HG02852 (cell line): ENCODE measurements around the gene FBXW2.

Source experiments
- ATAC-seq: cut with Tn5 transposase; IDR thresholded peaks from one replicate; pipeline ENCODE4 v1.9.1; 2021; ENCODE audit warnings: mild to moderate bottlenecking, moderate library complexity; ENCODE audit not compliant: unreplicated experiment

Gene FBXW2

DNA sequence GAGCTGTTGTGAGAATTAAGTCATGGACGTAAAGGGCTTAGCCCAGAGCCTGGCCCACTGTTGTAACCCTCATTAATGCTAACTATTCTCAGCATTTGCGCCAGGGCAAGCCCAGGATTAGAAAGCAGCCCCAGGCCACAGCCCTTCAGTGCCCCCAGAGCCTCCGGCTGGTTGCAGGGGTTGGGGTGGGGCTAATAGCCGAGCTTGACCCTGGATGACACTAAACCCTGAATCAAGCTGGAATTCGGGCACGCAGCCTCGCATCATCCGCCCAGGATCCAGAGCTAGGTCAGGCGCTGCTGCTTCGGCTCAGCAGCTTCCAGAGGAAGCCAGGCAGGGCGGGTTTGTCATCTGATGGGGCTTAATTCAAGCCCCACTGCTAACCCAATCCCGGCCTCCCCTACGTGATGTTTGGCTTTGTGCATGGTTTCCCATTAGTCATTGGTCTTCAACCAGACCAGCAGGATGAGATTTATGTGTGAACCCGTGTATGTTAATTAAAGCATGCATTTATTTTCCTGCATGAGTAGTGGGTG is 77.8 kb downstream of the FBXW2 start:
- ATAC-seq: no peak

DNA sequence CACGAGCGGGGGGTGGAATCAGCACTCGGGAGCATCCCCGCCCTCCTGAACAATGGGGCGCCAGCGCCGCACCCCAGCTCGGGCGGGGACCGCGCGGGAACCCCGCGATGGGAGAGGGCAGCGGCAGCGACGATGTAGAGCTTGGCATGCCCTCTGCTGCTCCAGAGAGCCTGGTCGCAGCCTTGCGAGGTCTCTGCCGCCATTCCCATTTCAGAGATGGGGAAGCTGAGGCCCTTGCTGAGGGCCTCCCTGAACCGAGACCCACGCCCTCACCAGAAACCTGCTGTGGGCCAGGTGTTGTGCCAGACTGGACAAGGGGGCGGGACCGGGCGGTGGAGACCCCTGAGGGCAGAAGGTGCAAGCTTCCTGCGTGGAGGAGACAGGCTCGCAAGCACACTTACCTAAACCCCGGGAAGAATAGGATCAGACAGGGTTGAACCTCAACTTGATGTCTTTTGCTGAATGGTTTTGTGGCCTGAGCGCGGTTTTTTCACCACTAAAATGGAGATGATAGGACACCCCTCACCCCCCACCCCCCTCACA is 78.3 kb downstream of the FBXW2 start:
- ATAC-seq: peak; percentile 23

DNA sequence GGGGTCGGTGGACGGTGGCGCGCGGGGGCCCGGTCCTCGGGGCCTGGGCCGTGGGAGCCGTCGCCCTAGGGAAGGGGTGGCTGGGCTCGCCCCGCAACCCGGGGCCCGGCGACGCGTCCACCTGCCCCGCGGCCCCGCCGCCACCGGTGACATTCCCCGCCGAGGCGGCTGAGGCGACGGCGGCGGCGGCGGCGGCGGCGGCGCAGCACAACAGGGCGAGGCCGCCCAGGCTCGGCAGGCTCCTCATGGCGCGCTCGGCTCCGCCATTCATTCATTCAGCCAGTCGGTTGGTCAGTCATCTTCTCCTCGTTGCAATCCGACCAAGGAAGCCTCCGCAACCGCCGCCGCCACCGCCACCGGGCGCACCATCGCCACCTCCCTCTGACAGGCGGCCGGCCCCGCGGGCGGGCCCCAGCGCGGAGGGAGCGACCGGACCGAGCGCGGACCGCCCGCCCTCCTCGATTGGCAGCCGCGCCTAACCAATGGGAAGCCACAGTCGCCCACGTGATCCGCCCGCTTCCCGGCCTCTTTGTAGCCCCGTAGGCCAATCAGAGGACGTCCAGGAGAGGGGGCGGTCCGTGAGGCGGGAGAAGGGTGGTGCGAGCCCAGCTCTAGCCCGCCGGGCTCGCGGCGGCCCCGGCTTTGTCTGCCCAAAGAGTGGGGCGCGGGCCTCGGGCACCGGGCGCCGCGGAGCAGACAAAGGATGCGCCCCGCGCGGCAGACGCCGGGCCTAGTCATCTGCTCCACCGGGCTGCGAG is 78.9 kb downstream of the FBXW2 start, which contains the start of gene MEGF9:
MEGF9 (minus strand) TSS at position 383 of the 758 bp plus-strand sequence; CDS start at position 271, 112 bp downstream.
- ATAC-seq: peak; percentile 93

DNA sequence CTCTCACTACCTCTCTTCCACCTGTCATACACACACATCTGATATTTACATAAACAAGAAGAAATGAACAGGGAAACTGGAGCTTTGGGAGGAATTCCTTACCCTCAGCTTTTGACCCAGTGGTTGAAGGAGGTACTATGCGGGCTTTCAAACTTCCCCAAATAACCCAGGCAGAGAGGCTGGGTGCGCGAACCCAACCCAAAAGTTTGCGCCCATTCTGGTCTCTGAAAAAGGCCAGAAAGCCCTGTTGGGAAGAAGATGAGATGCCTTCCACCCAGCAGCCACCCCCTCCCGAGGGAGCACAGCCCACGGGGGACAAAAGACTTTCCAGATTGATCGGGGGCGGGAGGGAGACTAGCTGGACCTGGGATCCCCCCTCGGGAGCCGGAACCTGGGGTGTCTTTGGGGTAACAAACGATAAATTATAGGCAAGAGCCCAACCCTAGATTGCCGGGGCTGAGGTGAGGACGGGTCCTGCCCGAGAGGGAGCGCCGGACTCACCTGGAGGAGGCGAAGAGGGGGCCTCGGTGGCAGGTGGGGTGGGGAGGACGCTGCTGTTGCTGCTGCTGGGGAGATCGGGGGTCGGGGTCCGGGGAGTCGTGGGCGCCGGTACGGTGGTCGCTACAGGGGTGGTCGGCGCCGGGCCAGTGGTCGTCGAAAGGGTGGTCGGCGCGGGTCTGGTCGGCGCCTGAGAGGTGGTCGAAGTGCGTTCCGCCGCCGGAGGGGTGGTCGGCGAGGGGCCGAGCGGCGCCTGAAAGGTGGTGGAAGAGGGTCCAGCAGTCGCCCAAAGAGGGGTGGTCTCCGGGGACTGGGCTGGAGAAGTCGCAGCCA is 79.7 kb downstream of the FBXW2 start:
- ATAC-seq: no peak

DNA sequence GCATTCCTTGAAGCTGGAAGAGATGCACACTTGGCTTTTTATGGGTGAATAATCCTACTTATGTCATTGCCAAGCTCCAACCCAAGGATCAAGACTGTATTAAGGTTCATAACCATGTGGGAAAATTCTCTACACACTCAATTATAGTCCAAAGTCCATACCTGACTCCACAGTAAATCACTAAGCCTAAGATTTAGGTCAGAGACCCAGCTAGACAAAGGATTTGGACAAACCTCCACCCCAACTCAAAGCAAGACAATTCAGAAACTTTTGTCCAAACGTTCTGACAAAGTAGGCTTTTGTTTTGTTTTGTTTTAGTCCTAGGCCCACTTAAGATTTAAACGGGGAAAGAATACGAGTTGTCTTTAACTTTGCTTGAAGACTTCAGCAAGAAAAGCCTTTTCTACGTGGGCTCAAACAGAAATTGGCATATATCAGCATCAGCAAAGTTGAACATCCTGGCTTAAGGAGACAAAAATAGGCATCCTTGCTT is 80.6 kb downstream of the FBXW2 start:
- no peak for ATAC-seq

DNA sequence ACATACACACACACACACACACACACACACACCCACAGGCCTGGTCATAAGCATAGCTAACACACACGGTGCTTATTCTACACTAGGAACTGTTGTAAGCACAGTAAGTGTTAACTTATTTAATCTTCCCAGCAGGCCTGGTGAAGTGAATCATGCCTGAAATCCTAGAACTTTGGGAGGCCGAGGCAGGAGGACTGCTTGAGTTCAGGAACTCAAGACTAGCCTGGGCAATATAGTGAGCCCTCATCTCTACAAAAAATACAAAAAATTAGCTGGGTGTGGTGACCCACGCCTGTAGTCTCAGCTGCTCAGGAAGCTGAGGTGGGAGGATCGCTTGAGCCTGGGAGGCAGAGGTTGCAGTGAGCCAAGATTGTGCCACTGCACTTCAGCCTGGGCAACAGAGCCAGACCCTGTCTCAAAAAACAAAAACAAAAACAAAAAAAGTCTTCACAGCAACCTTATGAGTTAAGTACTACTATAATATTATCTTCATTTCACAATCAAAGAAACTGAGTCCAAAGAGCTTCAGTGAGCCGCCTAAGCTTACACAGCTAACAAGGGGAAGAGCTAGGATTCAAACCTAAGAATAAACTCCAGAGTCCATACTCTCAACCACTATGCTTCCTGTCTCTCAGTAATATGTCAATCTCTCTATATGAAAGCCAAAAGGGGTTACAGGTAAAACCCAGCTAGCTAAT is 81.2 kb downstream of the FBXW2 start:
- ATAC-seq: no peak

DNA sequence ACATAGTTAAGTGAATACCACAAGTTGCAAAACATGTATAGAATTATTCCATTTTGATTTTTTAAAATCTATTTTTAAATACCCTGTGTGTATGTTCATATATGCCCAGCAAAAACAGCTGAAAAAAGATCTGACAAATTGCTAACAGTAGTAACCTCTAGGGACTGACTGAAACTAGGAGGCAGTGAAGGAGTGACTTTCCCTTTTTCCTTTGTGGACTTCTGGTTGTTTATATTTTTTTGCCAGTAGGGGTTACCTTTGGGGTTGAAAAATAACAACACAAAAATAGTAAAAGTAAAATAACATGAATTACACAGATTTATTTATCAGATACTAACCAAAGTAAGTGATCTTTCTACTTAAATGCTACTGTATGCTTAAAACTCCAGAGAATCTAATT is 81.9 kb downstream of the FBXW2 start:
- no peak for ATAC-seq

DNA sequence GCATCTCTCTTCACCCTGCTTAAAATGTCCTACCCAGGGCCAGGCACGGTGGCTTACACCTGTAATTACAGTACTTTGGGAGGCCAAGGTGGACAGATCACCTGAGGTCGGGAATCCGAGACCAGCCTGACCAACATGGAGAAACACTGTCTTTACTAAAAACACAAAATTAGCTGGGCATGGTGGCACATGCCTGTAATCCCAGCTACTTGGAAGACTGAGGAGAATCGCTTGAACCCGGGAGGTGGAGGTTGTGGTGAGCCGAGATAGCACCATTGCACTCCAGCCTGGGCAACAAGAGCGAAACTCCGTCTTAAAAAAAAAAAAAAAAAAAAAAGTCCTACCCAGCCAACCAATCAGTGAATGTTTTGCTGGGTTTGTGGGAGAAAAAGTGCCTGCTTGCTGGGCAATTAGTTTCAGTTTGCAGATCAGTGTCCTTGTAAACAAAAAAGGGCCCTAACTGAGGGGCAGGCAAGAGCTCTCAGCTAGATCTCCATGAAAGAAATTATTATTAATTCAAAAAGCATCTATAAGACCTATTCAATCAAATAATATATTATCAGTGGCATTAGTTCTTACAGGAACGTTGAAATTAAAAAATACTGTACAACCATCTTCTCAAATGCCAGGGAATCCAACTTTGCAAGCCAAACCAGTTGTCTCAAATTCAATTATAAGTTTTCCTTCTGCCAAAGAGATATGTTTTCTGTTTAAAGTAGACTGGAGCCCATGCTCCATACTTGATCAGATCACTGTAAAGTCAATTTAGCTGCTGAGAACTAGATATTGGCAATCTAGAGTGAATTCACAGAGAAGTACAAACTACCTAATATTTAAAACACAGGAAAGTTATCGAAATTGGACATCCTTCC is 82.9 kb downstream of the FBXW2 start:
- no peak for ATAC-seq

DNA sequence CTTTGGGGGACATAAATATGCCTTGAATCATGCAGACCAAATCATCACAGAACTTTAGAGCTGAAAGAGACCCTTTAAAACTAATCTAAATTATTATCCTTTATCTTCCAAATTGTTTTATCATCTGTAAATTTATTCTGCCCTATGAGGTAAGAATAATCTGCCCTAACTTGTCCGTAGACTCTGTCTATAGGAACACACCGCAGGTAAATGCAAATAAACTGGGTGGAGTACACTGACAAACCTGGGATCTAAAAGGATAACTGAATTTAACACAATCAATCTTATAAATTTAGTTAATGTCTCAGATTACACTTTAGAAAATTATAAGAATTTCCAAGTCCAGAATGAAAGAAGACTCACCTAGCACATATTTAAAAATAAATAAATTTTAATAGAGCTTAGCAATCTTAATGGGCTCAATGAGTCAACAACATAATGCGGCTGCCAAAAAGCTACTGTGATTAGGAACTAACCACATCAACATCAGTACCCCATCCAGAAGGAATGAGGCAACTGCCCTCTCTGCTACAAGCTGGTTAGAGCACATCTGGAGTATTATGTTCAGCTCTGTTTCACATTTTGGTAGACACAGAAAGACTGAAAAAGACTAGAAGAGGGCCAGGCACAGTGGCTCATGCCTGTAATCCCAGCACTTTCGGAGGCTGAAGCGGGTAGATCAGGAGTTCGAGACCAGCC is 84.5 kb downstream of the FBXW2 start:
- ATAC-seq: no peak

DNA sequence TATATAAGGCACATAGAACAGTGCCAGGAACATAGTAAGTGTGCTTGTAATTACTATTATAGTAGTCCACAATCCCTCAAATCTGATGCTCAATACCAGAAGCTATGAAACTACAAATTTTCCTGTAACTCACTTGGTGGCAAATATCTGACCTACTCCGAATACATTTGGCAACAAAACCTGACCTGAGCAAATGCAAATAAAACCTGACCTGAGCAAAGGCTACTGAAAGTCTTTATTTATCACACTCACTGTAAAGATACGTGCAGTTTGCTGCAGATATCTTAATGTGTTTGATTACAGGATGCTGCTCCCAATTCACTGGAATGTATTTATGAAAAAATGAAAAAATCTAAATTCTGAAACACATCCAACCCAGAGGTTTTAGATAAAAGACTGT is 86.0 kb downstream of the FBXW2 start:
- ATAC-seq: no peak
